ENCODE measurements around the gene TMEM121. TPM values are rescaled to one million over a fixed set of nuclear protein-coding genes. Genes with fewer than 3 reads are reported as not detected.

Gene TMEM121
- total and polyA plus RNA-seq, 2 of the 8 experiments (the other 6 are each of a cell fraction or from before 2014, with no cell fraction given), result 1.9 TPM; not detected in 1

DNA sequence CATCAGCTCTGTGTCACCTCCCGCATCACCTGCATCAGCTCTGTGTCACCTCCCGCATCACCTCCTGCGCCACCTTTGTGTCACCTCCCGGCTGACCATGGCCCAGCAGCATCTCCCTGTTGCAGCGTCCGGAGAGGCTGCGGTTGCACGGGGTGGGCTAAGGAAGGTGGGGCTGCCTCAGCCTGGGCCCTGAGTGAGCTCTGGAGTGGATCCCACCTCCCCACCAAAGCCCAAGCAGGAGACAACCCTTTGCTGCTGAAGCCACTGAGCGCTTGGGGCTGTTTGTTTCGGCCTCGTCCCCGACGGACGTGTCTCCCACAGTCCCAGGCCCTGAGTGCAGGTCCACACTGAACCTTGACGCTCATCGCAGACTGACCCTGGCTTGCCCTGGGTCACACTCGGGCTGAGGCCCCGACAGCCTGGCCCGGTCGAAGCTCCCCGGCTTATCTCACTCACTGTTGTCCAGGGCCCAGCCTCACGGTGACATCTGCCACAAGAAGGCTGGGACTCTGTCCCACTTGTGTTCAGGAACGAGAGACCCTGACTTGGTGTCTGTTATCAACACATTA lies 12.2 kb downstream of the TMEM121 start (continued):
- TF ChIP-seq HDAC2 (IDR thresholded peaks at IDR 0.05; ENCODE audit: borderline replicate concordance in 1 of 2, low read depth in 2 of 2, low read length in 2 of 2) (no peak), CHD1 (IDR thresholded peaks at IDR 0.05; ENCODE audit: low read depth, low read length) (no peak)

Data from H1 (cell line).